Neural crest cell (in vitro differentiated cells): ENCODE measurements around the gene CEBPZOS. TPM values are rescaled to one million over a fixed set of nuclear protein-coding genes. Genes with fewer than 3 reads are reported as not detected.

Source experiments
- DNase-seq: peaks from one replicate; pipeline ENCODE4 v3.0.0; 2021; ENCODE audit warnings: low read depth, mixed read lengths, low spot score
- H3K27ac Mint-ChIP-seq: one replicate; pipeline ENCODE4 v1.8.0; 2021; ENCODE audit warnings: mild to moderate bottlenecking, mixed read lengths; ENCODE audit not compliant: unreplicated experiment
- H3K27me3 Mint-ChIP-seq: 2 replicates; pipeline ENCODE4 v1.8.0; 2021; ENCODE audit warnings: low read depth, mild to moderate bottlenecking, mixed read lengths
- H3K36me3 Mint-ChIP-seq: 2 replicates; pipeline ENCODE4 v1.8.0; 2021; ENCODE audit warnings: low read depth, mild to moderate bottlenecking, mixed read lengths
- H3K4me1 Mint-ChIP-seq: 2 replicates; pipeline ENCODE4 v1.8.0; 2021; ENCODE audit warnings: mixed read lengths
- H3K4me3 Mint-ChIP-seq: one replicate; pipeline ENCODE4 v1.8.0; 2021; ENCODE audit warnings: mild to moderate bottlenecking, mixed read lengths
- H3K9me3 Mint-ChIP-seq: 2 replicates; pipeline ENCODE4 v1.8.0; 2021; ENCODE audit warnings: mixed read lengths
- long read RNA-seq: library from polyadenylated mRNA; unstranded; transcript quantifications from one replicate; pipeline ENCODE4 v2.0.0, GENCODE V29; 2020
- total RNA-seq: library from RNA; stranded (reverse); gene quantifications from 2 replicates; pipeline ENCODE4 v1.2.1, GENCODE V29; 2021
- TF ChIP-seq, protein P1 (sequence below): fragments of 200-600 bp; sonication (generic); conservative IDR thresholded peaks from 2 replicates; pipeline ENCODE4 v1.5.0; 2021; ENCODE audit warnings: antibody characterized with exemption, mild to moderate bottlenecking

The CEBPZOS gene
- not detected in 2 replicates for total RNA-seq
- long read RNA-seq, result 0 reads

DNA sequence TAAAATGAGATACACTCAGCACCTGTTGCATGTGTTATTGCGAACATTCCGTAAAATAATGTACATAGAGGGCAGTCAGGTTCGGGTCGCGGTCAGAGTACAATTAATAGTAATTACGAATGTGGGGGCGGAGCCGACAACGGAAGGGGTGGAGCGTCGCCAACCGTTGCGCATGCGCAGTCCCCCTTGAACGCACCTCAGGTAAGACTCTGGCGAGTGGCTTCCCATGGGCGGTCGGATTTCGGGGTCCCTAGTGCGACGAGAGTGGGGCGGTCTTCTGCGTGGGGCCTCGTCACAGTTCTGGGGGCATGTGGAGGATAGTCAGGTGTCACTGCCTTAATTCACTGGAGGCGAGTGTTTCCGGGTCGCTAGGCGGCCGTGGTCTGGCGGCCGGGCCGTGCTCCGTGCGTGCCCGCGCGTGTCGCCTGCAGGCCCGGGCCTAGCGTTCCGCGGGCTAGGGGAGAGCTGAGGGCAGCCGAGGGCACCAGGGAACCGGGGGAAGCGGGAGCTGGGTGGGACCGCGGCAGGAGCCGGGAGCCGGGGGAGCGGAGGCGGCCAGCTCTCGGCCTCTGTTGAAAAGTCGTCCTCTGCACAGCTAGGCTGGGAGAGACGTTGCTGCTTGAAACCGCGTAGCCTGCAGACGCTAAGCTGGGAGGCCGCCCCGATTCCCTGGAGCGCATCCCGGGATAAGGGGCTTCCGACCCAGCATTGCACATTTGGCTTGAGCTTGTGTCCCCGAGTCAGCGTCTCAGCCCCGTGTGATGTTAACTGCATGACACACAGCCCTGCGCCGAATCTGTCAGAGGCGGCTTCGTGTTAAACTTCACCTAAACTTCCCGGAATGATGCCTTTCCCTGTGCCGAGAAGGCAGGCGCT lies at the start of gene CEBPZOS:
Gene CEBPZOS (plus strand): TSS at position 177 of the 876 bp plus-strand sequence. CDS start 3,209 bp downstream, outside the sequence.
- TF ChIP-seq, protein P1, sequence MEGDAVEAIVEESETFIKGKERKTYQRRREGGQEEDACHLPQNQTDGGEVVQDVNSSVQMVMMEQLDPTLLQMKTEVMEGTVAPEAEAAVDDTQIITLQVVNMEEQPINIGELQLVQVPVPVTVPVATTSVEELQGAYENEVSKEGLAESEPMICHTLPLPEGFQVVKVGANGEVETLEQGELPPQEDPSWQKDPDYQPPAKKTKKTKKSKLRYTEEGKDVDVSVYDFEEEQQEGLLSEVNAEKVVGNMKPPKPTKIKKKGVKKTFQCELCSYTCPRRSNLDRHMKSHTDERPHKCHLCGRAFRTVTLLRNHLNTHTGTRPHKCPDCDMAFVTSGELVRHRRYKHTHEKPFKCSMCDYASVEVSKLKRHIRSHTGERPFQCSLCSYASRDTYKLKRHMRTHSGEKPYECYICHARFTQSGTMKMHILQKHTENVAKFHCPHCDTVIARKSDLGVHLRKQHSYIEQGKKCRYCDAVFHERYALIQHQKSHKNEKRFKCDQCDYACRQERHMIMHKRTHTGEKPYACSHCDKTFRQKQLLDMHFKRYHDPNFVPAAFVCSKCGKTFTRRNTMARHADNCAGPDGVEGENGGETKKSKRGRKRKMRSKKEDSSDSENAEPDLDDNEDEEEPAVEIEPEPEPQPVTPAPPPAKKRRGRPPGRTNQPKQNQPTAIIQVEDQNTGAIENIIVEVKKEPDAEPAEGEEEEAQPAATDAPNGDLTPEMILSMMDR, result no peak
- DNase-seq, result no peak
- H3K36me3 Mint-ChIP-seq, result no peaks in the 10 kb centered on the region
- no peak within 1 kb of the TSS for H3K4me3 Mint-ChIP-seq
- H3K4me1 Mint-ChIP-seq, result no peaks in the 10 kb centered on the region
- no peaks in the 10 kb centered on the region for H3K27me3 Mint-ChIP-seq
- H3K9me3 Mint-ChIP-seq, result no peaks in the 10 kb centered on the region
- H3K27ac Mint-ChIP-seq, result no peak within 1 kb of the TSS

DNA sequence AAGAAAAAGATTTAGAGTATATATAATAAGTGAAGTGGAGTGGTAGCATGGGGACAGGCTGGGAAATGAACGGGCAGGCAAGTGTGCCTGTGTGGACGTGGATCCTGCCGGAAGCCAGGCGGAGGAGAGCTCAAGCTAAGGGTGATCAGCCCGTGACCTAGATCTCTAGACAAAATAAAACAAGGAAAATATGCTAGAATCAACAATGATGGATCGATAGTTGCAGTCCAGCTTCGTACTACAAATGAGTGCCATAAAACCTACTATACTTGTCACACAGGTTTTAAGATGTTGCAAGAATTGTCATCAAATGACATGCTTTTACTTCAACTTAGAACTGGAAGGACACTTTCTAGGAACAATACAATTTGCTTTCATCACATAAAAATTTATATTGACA lies 48.0 kb upstream of the CEBPZOS start:
- peaks cover 7% of the 10 kb centered on the region for H3K9me3 Mint-ChIP-seq
- TF ChIP-seq, protein P1, result no peak
- DNase-seq, result no peak
- no peak overlapping the region for H3K27ac Mint-ChIP-seq
- H3K36me3 Mint-ChIP-seq, result peaks cover 17% of the 10 kb centered on the region
- H3K4me3 Mint-ChIP-seq, result no peak overlapping the region
- no peaks in the 10 kb centered on the region for H3K27me3 Mint-ChIP-seq
- H3K4me1 Mint-ChIP-seq, result peaks cover 5% of the 10 kb centered on the region

DNA sequence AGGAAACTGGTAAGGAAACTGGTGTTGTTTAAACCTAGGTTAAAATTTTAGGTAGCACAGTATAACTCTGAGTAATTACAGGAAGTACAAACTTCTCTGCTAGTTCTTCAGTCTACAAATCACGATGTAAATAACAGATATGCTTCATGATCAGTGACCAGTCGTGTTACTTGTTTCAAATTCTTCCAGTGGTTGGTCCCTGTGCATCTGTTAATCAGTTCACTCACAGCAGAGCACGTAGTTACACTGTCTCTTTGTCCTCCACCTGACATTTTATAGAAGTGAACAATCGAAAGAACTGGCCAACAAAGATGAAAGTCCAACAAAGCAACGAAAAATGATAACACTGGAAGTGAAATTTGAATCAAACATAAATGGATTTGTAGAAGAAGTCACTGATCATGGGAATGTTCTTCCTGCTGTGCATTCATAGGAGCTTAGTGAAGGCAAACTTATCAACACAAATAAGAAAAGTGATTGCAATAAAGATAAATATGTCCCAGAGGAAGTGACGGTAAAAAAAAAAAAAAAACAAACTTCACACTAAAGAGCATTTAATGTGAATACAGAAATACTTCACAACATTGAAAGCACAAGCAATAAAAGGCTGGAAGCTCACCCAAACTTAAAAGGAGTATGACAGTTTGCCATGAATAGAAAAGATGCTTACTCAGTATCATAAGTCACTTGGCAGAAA lies 46.5 kb upstream of the CEBPZOS start:
- peaks cover 6% of the 10 kb centered on the region for H3K4me1 Mint-ChIP-seq
- no peak for DNase-seq
- H3K4me3 Mint-ChIP-seq, result no peak overlapping the region
- TF ChIP-seq, protein P1, result no peak
- H3K27ac Mint-ChIP-seq, result no peak overlapping the region
- H3K9me3 Mint-ChIP-seq, result peaks cover 7% of the 10 kb centered on the region
- peaks cover 23% of the 10 kb centered on the region for H3K36me3 Mint-ChIP-seq
- no peaks in the 10 kb centered on the region for H3K27me3 Mint-ChIP-seq

DNA sequence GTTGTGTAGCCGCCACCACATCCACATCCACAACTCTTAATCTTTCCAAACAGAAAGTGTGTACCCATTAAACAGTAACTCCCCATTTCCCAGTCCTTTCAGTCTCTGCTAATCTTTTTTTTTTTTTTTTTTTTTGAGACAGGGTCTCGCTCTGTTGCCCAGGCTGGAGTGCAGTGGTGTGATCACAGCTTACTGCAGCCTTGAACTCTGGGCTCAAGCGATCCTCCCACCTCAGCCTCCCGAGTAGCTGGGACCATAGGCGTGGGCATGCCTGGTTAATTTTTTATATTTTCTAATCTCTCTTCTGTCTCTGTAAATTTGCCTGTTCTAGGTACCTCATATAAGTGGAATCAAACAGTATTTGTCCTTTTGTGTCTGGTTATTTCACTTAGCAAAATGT lies 43.1 kb upstream of the CEBPZOS start:
- Mint-ChIP-seq H3K36me3 (peaks cover 25% of the 10 kb centered on the region), H3K27me3 (no peaks in the 10 kb centered on the region), H3K4me1 (peaks cover 27% of the 10 kb centered on the region), H3K9me3 (peaks cover 7% of the 10 kb centered on the region), H3K27ac (no peak overlapping the region), H3K4me3 (no peak overlapping the region)
- no peak for DNase-seq
- TF ChIP-seq, protein P1, result no peak

DNA sequence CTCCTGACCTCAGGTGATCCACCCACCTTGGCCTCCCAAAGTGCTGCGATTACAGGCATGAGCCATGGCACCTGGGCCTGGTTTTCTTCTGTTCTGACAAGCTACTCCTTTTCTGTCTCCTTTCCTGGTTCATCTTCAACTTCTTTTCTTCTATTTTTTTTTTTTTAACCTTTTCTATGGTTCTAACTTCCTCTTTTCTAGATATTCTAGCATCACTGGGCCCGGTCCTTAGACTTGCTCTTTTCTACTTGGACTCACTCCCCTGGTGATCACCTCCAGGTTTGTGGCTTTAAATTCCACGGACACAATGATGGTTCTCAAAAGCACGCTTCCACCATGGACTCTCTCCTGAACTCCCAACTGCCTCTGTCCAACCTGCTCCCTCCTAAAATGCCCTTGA lies 41.5 kb upstream of the CEBPZOS start:
- H3K4me3 Mint-ChIP-seq, result no peak overlapping the region
- TF ChIP-seq, protein P1, result no peak
- no peak overlapping the region for H3K27ac Mint-ChIP-seq

More for the DNA sequence above, 41.5 kb upstream of the CEBPZOS start:
- Mint-ChIP-seq H3K9me3 (peaks cover 7% of the 10 kb centered on the region), H3K4me1 (peaks cover 27% of the 10 kb centered on the region), H3K36me3 (peaks cover 20% of the 10 kb centered on the region), H3K27me3 (no peaks in the 10 kb centered on the region)
- no peak for DNase-seq
